Activated CD8-positive, alpha-beta memory T cell treated with anti-CD3 and anti-CD28 coated beads, Interleukin-2, amount 10 ng/mL, durations not matched to agents 7 days and 5 days (primary cell): ENCODE results near the gene FZR1. TPM values are rescaled to one million over a fixed set of nuclear protein-coding genes. Genes with fewer than 3 reads are reported as not detected.

Source experiments
- ATAC-seq: fragments of 150-1000 bp; cut with Tn5 transposase; one replicate; pipeline ENCODE4 v1.10.0; 2021; ENCODE audit warnings: moderate library complexity
- CTCF ChIA-PET: fragments of 350-600 bp; sonication (Branson Sonifier 250); formaldehyde crosslinking; loops from one replicate; lab custom pipeline; 2021; ENCODE audit warnings: antibody characterized with exemption; lab: Charles Lee
- DNase-seq: peaks from one replicate; pipeline ENCODE4 v3.0.0-alpha.2; 2020
- H3K27ac Mint-ChIP-seq: one replicate; pipeline ENCODE4 v1.8.0; 2021; ENCODE audit warnings: mild to moderate bottlenecking, mixed read lengths
- H3K27me3 Mint-ChIP-seq: one replicate; pipeline ENCODE4 v1.8.0; 2021; ENCODE audit warnings: mixed read lengths
- H3K36me3 Mint-ChIP-seq: one replicate; pipeline ENCODE4 v1.8.0; 2021; ENCODE audit warnings: mild to moderate bottlenecking, mixed read lengths
- H3K4me1 Mint-ChIP-seq: one replicate; pipeline ENCODE4 v1.8.0; 2021; ENCODE audit warnings: mixed read lengths
- H3K4me3 Mint-ChIP-seq: one replicate; pipeline ENCODE4 v1.8.0; 2021; ENCODE audit warnings: mild to moderate bottlenecking, moderate library complexity, mixed read lengths
- H3K9me3 Mint-ChIP-seq: one replicate; pipeline ENCODE4 v1.8.0; 2022; ENCODE audit warnings: low read depth, mixed read lengths
- total RNA-seq, 2 experiments: library from RNA; stranded (reverse); gene quantifications; one replicate each; pipeline ENCODE4 v1.2.3, GENCODE V29; 2021

Gene FZR1
- total RNA-seq, 2 experiments from 2014 or later: 61.4 to 79.1 TPM

GRCh38 chr19:3494051-3494450 lies 12.1 kb upstream of the FZR1 start:
- CTCF ChIA-PET: interaction anchor here (2.2 kb wide), 1 partner anchor 9 kb away, joined by 12 read pairs; no protein-coding TSS in a partner anchor
- Mint-ChIP-seq H3K27ac (no peak overlapping the region), H3K4me1 (peaks cover 8% of the 10 kb centered on the region), H3K36me3 (peaks cover 12% of the 10 kb centered on the region), H3K9me3 (no peaks in the 10 kb centered on the region), H3K27me3 (no peaks in the 10 kb centered on the region), H3K4me3 (no peak overlapping the region)
- no peak for ATAC-seq
- DNase-seq: no peak

GRCh38 chr19:3494559-3494958 lies 11.6 kb upstream of the FZR1 start:
- DNase-seq: no peak
- ATAC-seq: no peak
- Mint-ChIP-seq H3K4me1 (peaks cover 11% of the 10 kb centered on the region), H3K27me3 (no peaks in the 10 kb centered on the region), H3K9me3 (no peaks in the 10 kb centered on the region), H3K36me3 (peaks cover 14% of the 10 kb centered on the region), H3K27ac (no peak overlapping the region), H3K4me3 (no peak overlapping the region)
- CTCF ChIA-PET: interaction anchor here (0.9 to 2.2 kb wide), 3 partner anchors 8 to 65 kb away, joined by 3 to 12 read pairs (median 4); no protein-coding TSS in a partner anchor

- Mint-ChIP-seq H3K9me3 (no peaks in the 10 kb centered on the region), H3K27me3 (peaks cover 4% of the 10 kb centered on the region), H3K27ac (no peak overlapping the region), H3K4me3 (no peak overlapping the region), H3K4me1 (peaks cover 21% of the 10 kb centered on the region), H3K36me3 (peaks cover 18% of the 10 kb centered on the region)
- DNase-seq: no peak
- ATAC-seq: no peak
- CTCF ChIA-PET: interaction anchor here (1.6 kb wide), 1 partner anchor 11 kb away, joined by 9 read pairs; no protein-coding TSS in a partner anchor
Measured at GRCh38 chr19:3496392-3497273, 9.5 kb upstream of the FZR1 start.

GRCh38 chr19:3497757-3498520 lies 8.2 kb upstream of the FZR1 start:
- Mint-ChIP-seq H3K36me3 (peaks cover 18% of the 10 kb centered on the region), H3K9me3 (no peaks in the 10 kb centered on the region), H3K4me3 (no peak overlapping the region), H3K27me3 (peaks cover 4% of the 10 kb centered on the region), H3K27ac (no peak overlapping the region), H3K4me1 (peaks cover 21% of the 10 kb centered on the region)
- CTCF ChIA-PET: interaction anchor here (1.6 kb wide), 1 partner anchor 12 kb away, joined by 9 read pairs; no protein-coding TSS in a partner anchor
- DNase-seq (no peak), ATAC-seq (no peak)

GRCh38 chr19:3499738-3500428 lies 6.2 kb upstream of the FZR1 start:
- Mint-ChIP-seq H3K36me3 (peaks cover 18% of the 10 kb centered on the region), H3K9me3 (no peaks in the 10 kb centered on the region), H3K4me1 (peaks cover 27% of the 10 kb centered on the region), H3K27ac (peak overlapping the region; percentile 96), H3K4me3 (peak overlapping the region; percentile 89), H3K27me3 (peaks cover 4% of the 10 kb centered on the region)
- ATAC-seq (peak; percentile 10), DNase-seq (no peak)
- CTCF ChIA-PET: interaction anchor here (0.5 to 3.3 kb wide), 7 partner anchors 14 to 549 kb away, joined by 3 to 28 read pairs (median 3); no protein-coding TSS in a partner anchor

GRCh38 chr19:3500429-3501101 lies 5.5 kb upstream of the FZR1 start, which contains the start of gene DOHH:
DOHH (minus strand) TSS chr19:3500674; CDS start chr19:3496814, 3,860 bp downstream.
- peak; percentile 86 for ATAC-seq
- Mint-ChIP-seq H3K36me3 (peaks cover 14% of the 10 kb centered on the region), H3K4me1 (peaks cover 29% of the 10 kb centered on the region), H3K27ac (peak within 1 kb of the TSS; percentile 96), H3K27me3 (peaks cover 4% of the 10 kb centered on the region), H3K9me3 (no peaks in the 10 kb centered on the region), H3K4me3 (peak within 1 kb of the TSS; percentile 89)
- CTCF ChIA-PET: interaction anchor here (0.5 to 3.3 kb wide), 10 partner anchors 9 to 549 kb away, joined by 3 to 28 read pairs (median 4); no protein-coding TSS in a partner anchor
- DNase-seq: peak; percentile 98

GRCh38 chr19:3501780-3502179 lies 4.3 kb upstream of the FZR1 start:
- H3K4me3 Mint-ChIP-seq: no peak overlapping the region
- H3K4me1 Mint-ChIP-seq: peaks cover 34% of the 10 kb centered on the region
- no peaks in the 10 kb centered on the region for H3K9me3 Mint-ChIP-seq
- H3K27me3 Mint-ChIP-seq: peaks cover 4% of the 10 kb centered on the region
- no peak for ATAC-seq
- H3K27ac Mint-ChIP-seq: no peak overlapping the region
- no peak for DNase-seq
- peaks cover 6% of the 10 kb centered on the region for H3K36me3 Mint-ChIP-seq
- CTCF ChIA-PET: interaction anchor here (0.7 to 3.3 kb wide), 4 partner anchors 11 to 217 kb away, joined by 3 to 28 read pairs (median 4); no protein-coding TSS in a partner anchor

- no peaks in the 10 kb centered on the region for H3K9me3 Mint-ChIP-seq
- CTCF ChIA-PET: interaction anchor here (0.6 to 0.9 kb wide), 2 partner anchors 18 to 42 kb away, joined by 3 to 4 read pairs; no protein-coding TSS in a partner anchor
- H3K4me1 Mint-ChIP-seq: peaks cover 41% of the 10 kb centered on the region
- no peak for DNase-seq
- peaks cover 4% of the 10 kb centered on the region for H3K27me3 Mint-ChIP-seq
- H3K27ac Mint-ChIP-seq: no peak overlapping the region
- ATAC-seq: no peak
- no peak overlapping the region for H3K4me3 Mint-ChIP-seq
- peaks cover 11% of the 10 kb centered on the region for H3K36me3 Mint-ChIP-seq
Measured at GRCh38 chr19:3503036-3503572, 3.0 kb upstream of the FZR1 start.

GRCh38 chr19:3504735-3505134 lies 1.4 kb upstream of the FZR1 start:
- peaks cover 4% of the 10 kb centered on the region for H3K27me3 Mint-ChIP-seq
- CTCF ChIA-PET: interaction anchor here (1.0 to 1.4 kb wide), 3 partner anchors 20 to 360 kb away, joined by 3 read pairs; no protein-coding TSS in a partner anchor
- H3K36me3 Mint-ChIP-seq: peaks cover 16% of the 10 kb centered on the region
- H3K4me3 Mint-ChIP-seq: peak overlapping the region; percentile 92
- H3K4me1 Mint-ChIP-seq: peaks cover 46% of the 10 kb centered on the region
- no peak for DNase-seq
- no peak for ATAC-seq
- no peaks in the 10 kb centered on the region for H3K9me3 Mint-ChIP-seq
- peak overlapping the region; percentile 91 for H3K27ac Mint-ChIP-seq

- CTCF ChIA-PET: interaction anchor here (1.3 kb wide), 1 partner anchor 38 kb away, joined by 4 read pairs; no protein-coding TSS in a partner anchor
- DNase-seq (peak; percentile 66), ATAC-seq (peak; percentile 8)
- peaks cover 13% of the 10 kb centered on the region for H3K36me3 Mint-ChIP-seq
- H3K4me3 Mint-ChIP-seq: peak overlapping the region; percentile 92
- H3K4me1 Mint-ChIP-seq: peaks cover 39% of the 10 kb centered on the region
- H3K9me3 Mint-ChIP-seq: no peaks in the 10 kb centered on the region
- H3K27ac Mint-ChIP-seq: peak overlapping the region; percentile 88
- H3K27me3 Mint-ChIP-seq: no peaks in the 10 kb centered on the region
Measured at GRCh38 chr19:3506384-3507340, 551 bp downstream of the FZR1 start.
